KMS-11 (cell line): ENCODE data around the gene GNAQ.
"Not testable (repeated sequence)": the region's sequence is repeated elsewhere in the genome, so short reads cannot be mapped to it uniquely, and the experiment has no call there.

Experiments
- H2AFZ ChIP-seq: fragments of 200-600 bp; sonication (generic); 2 replicates; pipeline ENCODE4 v1.6.1; 2016; ENCODE audit warnings: antibody characterized with exemption, mixed run types, low read depth
- H3K27ac ChIP-seq: fragments of 200-600 bp; sonication (generic); 2 replicates; pipeline ENCODE4 v1.6.1; 2016; ENCODE audit warnings: mild to moderate bottlenecking, mixed run types
- H3K27me3 ChIP-seq: fragments of 200-600 bp; sonication (generic); 2 replicates; pipeline ENCODE4 v1.6.1; 2017; ENCODE audit warnings: mild to moderate bottlenecking, low read depth, mixed run types, moderate library complexity; ENCODE audit not compliant: insufficient read depth
- H3K36me3 ChIP-seq: fragments of 200-600 bp; sonication (generic); 2 replicates; pipeline ENCODE4 v1.6.1; 2017; ENCODE audit warnings: mild to moderate bottlenecking, mixed run types; ENCODE audit not compliant: insufficient read depth
- H3K4me1 ChIP-seq: fragments of 200-600 bp; sonication (generic); 2 replicates; pipeline ENCODE4 v1.6.1; 2016; ENCODE audit warnings: mild to moderate bottlenecking, low read depth, mixed run types; ENCODE audit not compliant: poor library complexity, severe bottlenecking
- H3K4me2 ChIP-seq: fragments of 200-600 bp; sonication (generic); 2 replicates; pipeline ENCODE4 v1.7.0; 2016; ENCODE audit warnings: mild to moderate bottlenecking, mixed run types
- H3K4me3 ChIP-seq: fragments of 200-600 bp; sonication (generic); IDR thresholded peaks from 2 replicates; pipeline ENCODE4 v1.6.1; 2017; ENCODE audit warnings: low read depth, low read length, mixed read lengths; ENCODE audit not compliant: insufficient read depth
- H3K79me2 ChIP-seq: fragments of 200-600 bp; sonication (generic); 2 replicates; pipeline ENCODE4 v1.6.1; 2016; ENCODE audit warnings: low read depth, mixed run types; ENCODE audit not compliant: insufficient read depth
- H3K9ac ChIP-seq: fragments of 200-600 bp; sonication (generic); 2 replicates; pipeline ENCODE4 v1.6.1; 2016; ENCODE audit warnings: mild to moderate bottlenecking, mixed run types
- H4K20me1 ChIP-seq: fragments of 200-600 bp; sonication (generic); 2 replicates; pipeline ENCODE4 v1.6.1; 2016; ENCODE audit warnings: mild to moderate bottlenecking, mixed run types; ENCODE audit not compliant: insufficient read depth
- CTCF ChIP-seq: fragments of 200-600 bp; sonication (generic); conservative IDR thresholded peaks from 2 replicates; pipeline ENCODE4 v1.6.1; 2017; ENCODE audit warnings: low read depth, mild to moderate bottlenecking, antibody characterized with exemption, low read length, moderate library complexity, mixed read lengths

Gene GNAQ

DNA sequence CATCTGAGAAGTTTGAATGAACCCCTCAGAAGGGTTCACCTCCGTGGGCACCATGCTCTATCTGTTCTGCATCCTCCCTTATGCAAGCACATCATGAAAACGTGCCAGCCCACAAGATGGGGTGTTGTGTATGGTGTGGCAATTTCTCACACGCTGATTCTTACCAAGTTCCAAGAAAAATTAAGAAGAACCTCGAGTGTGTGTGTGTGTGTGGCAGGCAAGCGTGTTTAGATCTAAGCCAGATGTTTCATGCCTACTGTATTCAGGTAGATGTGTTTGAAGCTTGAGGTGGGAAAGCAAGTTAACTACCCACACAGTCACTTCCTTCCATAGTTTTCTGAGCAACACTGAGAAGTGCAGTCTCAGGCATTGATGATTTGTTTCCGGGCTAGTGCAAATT is 305.8 kb downstream of the GNAQ start:
- Histone ChIP-seq H3K27ac (no peak overlapping the region), H4K20me1 (no peaks in the 10 kb centered on the region), H2AFZ (no peak overlapping the region), H3K4me1 (no peaks in the 10 kb centered on the region), H3K79me2 (no peaks in the 10 kb centered on the region), H3K4me2 (no peak overlapping the region), H3K4me3 (no peak overlapping the region), H3K9ac (no peak overlapping the region), H3K36me3 (no peaks in the 10 kb centered on the region), H3K27me3 (no peaks in the 10 kb centered on the region)
- TF ChIP-seq CTCF: no peak

DNA sequence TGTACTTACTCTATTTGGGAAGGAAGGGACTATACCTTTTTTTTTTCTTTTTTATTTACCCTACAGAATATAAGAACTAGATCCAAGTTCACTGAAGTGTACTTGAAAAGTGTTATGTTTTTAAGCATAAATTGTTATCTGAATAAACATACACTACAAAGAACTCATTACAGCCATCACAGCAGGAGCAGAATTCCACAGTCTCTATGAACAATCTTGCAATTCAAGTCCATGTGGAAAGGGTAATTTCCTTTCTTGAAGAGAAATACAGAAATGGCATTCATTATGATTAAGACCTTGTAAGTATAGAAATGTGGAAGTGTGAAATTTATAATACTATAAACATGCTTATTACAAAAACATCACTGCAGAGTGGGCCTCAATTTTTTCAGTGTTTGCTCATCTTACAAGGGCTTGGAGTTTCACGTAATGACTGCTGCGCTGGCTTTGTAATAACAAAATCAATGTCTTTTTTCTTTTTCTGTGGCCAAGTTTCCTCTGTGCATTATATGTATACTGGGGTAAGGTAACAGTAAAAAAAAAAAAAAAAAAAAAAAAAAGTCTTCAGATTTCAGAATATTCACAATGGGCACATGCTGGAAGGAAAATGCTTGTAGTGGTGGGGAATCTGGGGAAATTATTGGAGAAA is 306.4 kb downstream of the GNAQ start:
- no peak overlapping the region for H3K4me2 ChIP-seq
- no peaks in the 10 kb centered on the region for H4K20me1 ChIP-seq
- H3K4me3 ChIP-seq: no peak overlapping the region
- no peak for TF ChIP-seq CTCF
- no peaks in the 10 kb centered on the region for H3K27me3 ChIP-seq
- H2AFZ ChIP-seq: no peak overlapping the region
- H3K79me2 ChIP-seq: no peaks in the 10 kb centered on the region
- no peak overlapping the region for H3K27ac ChIP-seq
- H3K9ac ChIP-seq: no peak overlapping the region
- H3K4me1 ChIP-seq: no peaks in the 10 kb centered on the region
- no peaks in the 10 kb centered on the region for H3K36me3 ChIP-seq

GRCh38 chr9:77721156-77721555 is 310.5 kb downstream of the GNAQ start:
- not testable (repeated sequence) for H2AFZ ChIP-seq, H3K9ac ChIP-seq, H3K4me3 ChIP-seq, H3K4me1 ChIP-seq, H3K36me3 ChIP-seq, H3K27me3 ChIP-seq, H3K27ac ChIP-seq, H3K4me2 ChIP-seq, H4K20me1 ChIP-seq, H3K79me2 ChIP-seq

GRCh38 chr9:77719321-77719720 is 312.3 kb downstream of the GNAQ start:
- Histone ChIP-seq H3K27me3 (no peaks in the 10 kb centered on the region), H3K27ac (no peak overlapping the region), H4K20me1 (no peaks in the 10 kb centered on the region)

GRCh38 chr9:77718298-77718640 is 313.3 kb downstream of the GNAQ start:
- H3K36me3 ChIP-seq, H3K4me2 ChIP-seq, H3K79me2 ChIP-seq, H3K4me3 ChIP-seq, H3K27ac ChIP-seq, H2AFZ ChIP-seq, H4K20me1 ChIP-seq, H3K9ac ChIP-seq, H3K27me3 ChIP-seq, H3K4me1 ChIP-seq: not testable (repeated sequence)

More at GRCh38 chr9:77719321-77719720, 312.3 kb downstream of the GNAQ start:
- Histone ChIP-seq H3K9ac (no peak overlapping the region), H2AFZ (no peak overlapping the region), H3K36me3 (no peaks in the 10 kb centered on the region), H3K4me2 (no peak overlapping the region), H3K4me1 (no peaks in the 10 kb centered on the region), H3K4me3 (no peak overlapping the region), H3K79me2 (no peaks in the 10 kb centered on the region)
- TF ChIP-seq CTCF: no peak

DNA sequence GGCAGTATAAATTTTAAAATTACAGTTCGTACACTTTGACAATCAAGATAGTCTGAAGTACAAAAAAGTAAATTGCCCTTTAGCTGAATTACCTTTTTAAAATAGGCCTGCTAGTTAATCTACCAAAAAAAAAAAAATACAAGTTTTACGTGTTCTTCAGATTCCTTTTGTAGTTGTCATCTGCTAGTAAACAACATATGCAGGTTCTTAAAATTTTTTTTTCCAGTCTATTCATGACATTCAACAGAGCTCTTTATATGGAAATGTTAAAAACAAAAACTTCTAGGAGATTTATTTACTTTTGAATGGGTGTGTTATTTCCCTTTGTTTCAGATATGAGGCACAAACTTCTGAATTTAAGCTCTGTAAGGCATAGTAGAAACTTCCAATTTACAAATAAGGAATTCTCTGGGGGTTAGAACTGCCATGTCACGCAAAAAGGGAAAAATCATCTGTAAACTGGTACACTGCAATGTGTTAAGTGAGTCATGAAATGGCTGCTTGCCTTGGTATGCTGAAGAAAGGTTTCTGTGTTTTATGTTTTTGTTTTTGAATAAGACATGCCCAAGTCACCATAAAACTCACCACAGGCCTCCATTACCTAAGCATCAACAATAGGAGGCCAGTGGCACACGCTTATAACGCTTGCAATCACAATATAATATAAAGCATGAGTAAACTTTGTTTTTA is 313.9 kb downstream of the GNAQ start:
- not testable (repeated sequence) for H3K27me3 ChIP-seq, H4K20me1 ChIP-seq, H3K79me2 ChIP-seq, H3K4me1 ChIP-seq, H2AFZ ChIP-seq, H3K27ac ChIP-seq, H3K4me2 ChIP-seq, H3K36me3 ChIP-seq, H3K9ac ChIP-seq, H3K4me3 ChIP-seq
